Vagina (tissue), 2 donors: ENCODE data around the gene ELAC2. TPM values are rescaled to one million over a fixed set of nuclear protein-coding genes. Genes with fewer than 3 reads are reported as not detected.

Experiments used
- DNase-seq, 2 donors: peaks; one replicate each; pipeline ENCODE4 v3.0.0-alpha.2; 2017; ENCODE audit errors: extremely low spot score in 2 of 2
- H3K27ac ChIP-seq: fragments of 200-600 bp; sonication (generic); one replicate; pipeline ENCODE4 v1.5.1; 2019
- H3K27me3 ChIP-seq: fragments of 200-600 bp; sonication (generic); one replicate; pipeline ENCODE4 v1.5.1; 2019
- H3K36me3 ChIP-seq, 2 donors: fragments of 200-600 bp; sonication (generic); one replicate each; pipeline ENCODE4 v1.5.1; 2017 to 2019
- H3K4me1 ChIP-seq: fragments of 200-600 bp; sonication (generic); one replicate; pipeline ENCODE4 v1.5.1; 2019
- H3K4me3 ChIP-seq, 2 donors: fragments of 200-600 bp; sonication (generic); 1 replicate in 1 of 2; 2 replicates in 1 of 2; pipeline ENCODE4 v1.5.1; 2016 to 2019
- H3K9me3 ChIP-seq: fragments of 200-600 bp; sonication (generic); one replicate; pipeline ENCODE4 v1.5.1; 2019
- POLR2A ChIP-seq, 2 donors: fragments of 450-650 bp; IDR thresholded peaks; one replicate each; pipeline ENCODE4 v1.6.1; 2017; ENCODE audit warnings: antibody characterized with exemption in 2 of 2, mild to moderate bottlenecking in 2 of 2, moderate library complexity in 2 of 2
- POLR2AphosphoS5 ChIP-seq, 2 donors: sonication (generic); formaldehyde crosslinking; IDR thresholded peaks; one replicate each; pipeline ENCODE4 v1.9.0; 2017; ENCODE audit warnings: antibody characterized with exemption in 2 of 2, mild to moderate bottlenecking in 2 of 2, low read depth in 1 of 2; ENCODE audit not compliant: insufficient read depth in 1 of 2
- intact Hi-C: fragments of 100-400 bp; cut with DNase I; formaldehyde crosslinking; loops from one replicate; pipeline ENCODE4 v1.15.1; 2023
- total RNA-seq: library from RNA; depleted of rRNA; stranded (reverse); fragments of >200 nt; gene quantifications from one replicate; pipeline ENCODE4 v1.2.3, GENCODE V29; 2016
- TF ChIP-seq, protein P1 (sequence below), 3 experiments: fragments of 450-650 bp in 2 of 3; fragments of 200-600 bp in 1 of 3; sonication (generic) in 1 of 3; IDR thresholded peaks; one replicate each; pipeline ENCODE4 v1.5.1; 2017 to 2019; ENCODE audit warnings: antibody characterized with exemption in 3 of 3, mild to moderate bottlenecking in 2 of 3, moderate library complexity in 2 of 3

The ELAC2 gene
- total RNA-seq, 1 donor from 2014 or later, result 134 TPM

DNA sequence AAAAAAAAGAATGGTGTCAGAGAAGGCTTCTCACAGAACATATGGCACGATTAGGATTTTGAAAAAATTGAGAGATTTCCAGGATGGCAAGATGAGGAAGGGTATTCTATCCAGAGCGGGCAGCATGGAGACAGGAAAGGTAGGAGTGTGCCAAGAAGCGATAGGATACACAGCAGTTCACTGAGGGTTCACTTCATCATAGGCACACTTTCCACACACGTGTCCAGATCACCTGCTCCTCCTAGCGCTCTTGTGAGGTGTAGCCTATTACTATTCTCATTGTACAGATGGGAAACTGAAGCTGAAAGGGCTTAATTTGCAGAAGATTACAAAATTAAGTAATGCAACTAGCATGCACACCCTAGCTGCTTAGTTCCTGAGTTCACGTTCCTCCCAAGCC, 6.2 kb upstream of the ELAC2 start:
- TF ChIP-seq POLR2AphosphoS5 (IDR thresholded peaks at IDR 0.05; ENCODE audit: insufficient read depth in 1 of 2, low read depth in 1 of 2), result no peak
- TF ChIP-seq, protein P1, sequence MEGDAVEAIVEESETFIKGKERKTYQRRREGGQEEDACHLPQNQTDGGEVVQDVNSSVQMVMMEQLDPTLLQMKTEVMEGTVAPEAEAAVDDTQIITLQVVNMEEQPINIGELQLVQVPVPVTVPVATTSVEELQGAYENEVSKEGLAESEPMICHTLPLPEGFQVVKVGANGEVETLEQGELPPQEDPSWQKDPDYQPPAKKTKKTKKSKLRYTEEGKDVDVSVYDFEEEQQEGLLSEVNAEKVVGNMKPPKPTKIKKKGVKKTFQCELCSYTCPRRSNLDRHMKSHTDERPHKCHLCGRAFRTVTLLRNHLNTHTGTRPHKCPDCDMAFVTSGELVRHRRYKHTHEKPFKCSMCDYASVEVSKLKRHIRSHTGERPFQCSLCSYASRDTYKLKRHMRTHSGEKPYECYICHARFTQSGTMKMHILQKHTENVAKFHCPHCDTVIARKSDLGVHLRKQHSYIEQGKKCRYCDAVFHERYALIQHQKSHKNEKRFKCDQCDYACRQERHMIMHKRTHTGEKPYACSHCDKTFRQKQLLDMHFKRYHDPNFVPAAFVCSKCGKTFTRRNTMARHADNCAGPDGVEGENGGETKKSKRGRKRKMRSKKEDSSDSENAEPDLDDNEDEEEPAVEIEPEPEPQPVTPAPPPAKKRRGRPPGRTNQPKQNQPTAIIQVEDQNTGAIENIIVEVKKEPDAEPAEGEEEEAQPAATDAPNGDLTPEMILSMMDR (IDR thresholded peaks at IDR 0.05), result no peak
- TF ChIP-seq POLR2A (IDR thresholded peaks at IDR 0.05), result no peak
- H3K9me3 ChIP-seq, result no peaks in the 10 kb centered on the region
- no peak overlapping the region for H3K4me3 ChIP-seq
- no peaks in the 10 kb centered on the region for H3K27me3 ChIP-seq
- no peaks in the 10 kb centered on the region for H3K4me1 ChIP-seq
- H3K36me3 ChIP-seq, result no peaks in the 10 kb centered on the region
- no peak for DNase-seq
- no peak overlapping the region for H3K27ac ChIP-seq
- intact Hi-C loops, result no loop called here

DNA sequence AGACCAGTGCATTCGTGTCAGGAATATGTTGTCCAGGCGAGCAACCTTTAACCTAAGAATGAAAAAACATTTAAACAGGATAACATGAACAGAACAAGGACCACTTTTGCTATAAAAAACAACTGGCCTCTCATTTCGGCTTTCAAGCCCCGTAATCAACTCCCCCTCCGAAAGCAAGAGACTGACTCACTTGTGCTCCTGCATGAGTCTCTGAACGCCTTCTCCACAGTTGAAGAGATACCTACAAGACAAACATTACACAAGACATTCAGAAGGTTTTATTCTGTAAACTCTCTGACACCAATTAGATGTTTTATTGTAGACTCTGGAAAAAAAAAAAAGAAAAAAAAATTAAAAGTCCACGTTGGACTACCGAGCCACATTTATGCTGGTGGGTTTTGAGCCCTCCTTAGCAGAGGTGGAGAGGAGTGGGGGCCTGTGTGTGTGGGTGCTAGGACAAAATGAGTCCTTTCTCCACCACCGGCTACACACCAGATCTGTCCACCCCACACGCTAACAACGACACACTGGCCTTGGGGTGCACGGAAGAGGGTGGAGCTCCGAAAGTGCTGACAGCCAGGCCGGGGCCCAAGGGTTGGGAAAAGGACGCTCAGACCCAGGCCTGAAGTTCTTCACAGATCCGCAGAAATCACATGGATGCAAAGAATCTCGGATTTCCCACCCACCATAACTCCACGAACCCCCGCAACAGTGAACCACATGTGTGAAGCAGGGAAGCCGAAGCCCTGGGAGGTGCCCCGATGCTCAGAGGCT, 759 bp downstream of the ELAC2 start:
- intact Hi-C loops, result no loop called here

DNA sequence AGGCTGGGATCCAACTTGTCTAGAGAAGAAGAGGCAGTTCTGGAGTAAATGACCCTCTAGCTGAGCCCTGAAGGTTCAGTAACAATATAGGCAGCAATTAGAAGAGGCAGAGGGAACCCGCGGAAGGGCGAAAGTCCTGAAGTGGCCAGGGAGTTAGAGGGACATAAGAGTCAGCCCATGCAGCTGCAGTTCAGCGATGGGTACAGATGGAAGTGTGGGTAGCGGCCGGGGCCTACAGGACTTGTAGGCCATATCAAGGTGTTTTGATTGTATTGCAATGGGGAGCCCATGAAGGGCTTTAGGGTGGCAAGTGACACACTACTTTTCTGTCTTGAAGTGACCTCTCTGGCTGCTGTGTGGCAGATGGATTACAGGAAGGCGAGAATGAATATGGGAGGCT, 3.0 kb downstream of the ELAC2 start:
- no peak overlapping the region for H3K27ac ChIP-seq
- no peak overlapping the region for H3K4me3 ChIP-seq
- intact Hi-C loops, result no loop called here
- no peak for DNase-seq
- H3K4me1 ChIP-seq, result peaks cover 18% of the 10 kb centered on the region
- H3K9me3 ChIP-seq, result no peaks in the 10 kb centered on the region
- H3K36me3 ChIP-seq, result peaks cover 3 to 58% of the 10 kb centered on the region in 2 donors
- no peak for TF ChIP-seq POLR2AphosphoS5 (IDR thresholded peaks at IDR 0.05; ENCODE audit: insufficient read depth in 1 of 2, low read depth in 1 of 2)
- no peak for TF ChIP-seq POLR2A (IDR thresholded peaks at IDR 0.05)
- TF ChIP-seq, protein P1 (IDR thresholded peaks at IDR 0.05), result no peak
- no peaks in the 10 kb centered on the region for H3K27me3 ChIP-seq

More for the DNA sequence above, 759 bp downstream of the ELAC2 start:
- Histone ChIP-seq H3K27me3 (no peaks in the 10 kb centered on the region), H3K27ac (peak overlapping the region; percentile 70), H3K36me3 (peaks cover 3 to 39% of the 10 kb centered on the region in 2 donors), H3K4me1 (peaks cover 18% of the 10 kb centered on the region), H3K9me3 (no peaks in the 10 kb centered on the region), H3K4me3 (peak overlapping the region; percentile 92 to 98)
- DNase-seq, result no peak
- TF ChIP-seq, protein P1 (IDR thresholded peaks at IDR 0.05), result no peak
- no peak for TF ChIP-seq POLR2AphosphoS5 (IDR thresholded peaks at IDR 0.05; ENCODE audit: insufficient read depth in 1 of 2, low read depth in 1 of 2)
- no peak for TF ChIP-seq POLR2A (IDR thresholded peaks at IDR 0.05)

DNA sequence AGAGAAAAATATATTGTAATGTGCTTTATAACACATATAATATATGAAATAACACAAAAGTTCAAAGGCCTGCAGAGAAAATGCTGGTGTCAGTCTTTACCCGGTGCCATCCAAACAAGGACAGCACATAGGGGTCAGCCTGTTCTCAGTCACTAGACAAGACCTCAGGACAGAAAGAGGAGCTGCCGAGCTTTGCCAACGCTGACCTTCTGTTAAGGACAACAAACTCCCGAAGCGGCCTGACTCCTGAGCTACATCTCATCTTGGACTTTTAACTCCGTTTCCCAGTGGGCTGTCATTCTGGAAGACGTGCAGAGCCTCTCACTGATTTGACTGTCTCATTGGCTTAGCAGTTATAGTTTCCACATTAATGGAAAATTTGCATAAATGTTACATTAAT, 6.9 kb downstream of the ELAC2 start:
- DNase-seq, result no peak
- no peak overlapping the region for H3K27ac ChIP-seq
- intact Hi-C loops, result no loop called here
- no peak for TF ChIP-seq POLR2A (IDR thresholded peaks at IDR 0.05)
- no peak for TF ChIP-seq POLR2AphosphoS5 (IDR thresholded peaks at IDR 0.05; ENCODE audit: insufficient read depth in 1 of 2, low read depth in 1 of 2)
- TF ChIP-seq, protein P1 (IDR thresholded peaks at IDR 0.05), result no peak
- H3K27me3 ChIP-seq, result no peaks in the 10 kb centered on the region
- no peaks in the 10 kb centered on the region for H3K9me3 ChIP-seq
- H3K4me3 ChIP-seq, result no peak overlapping the region
- H3K4me1 ChIP-seq, result peaks cover 3% of the 10 kb centered on the region
- H3K36me3 ChIP-seq, result peaks cover 3 to 89% of the 10 kb centered on the region in 2 donors

DNA sequence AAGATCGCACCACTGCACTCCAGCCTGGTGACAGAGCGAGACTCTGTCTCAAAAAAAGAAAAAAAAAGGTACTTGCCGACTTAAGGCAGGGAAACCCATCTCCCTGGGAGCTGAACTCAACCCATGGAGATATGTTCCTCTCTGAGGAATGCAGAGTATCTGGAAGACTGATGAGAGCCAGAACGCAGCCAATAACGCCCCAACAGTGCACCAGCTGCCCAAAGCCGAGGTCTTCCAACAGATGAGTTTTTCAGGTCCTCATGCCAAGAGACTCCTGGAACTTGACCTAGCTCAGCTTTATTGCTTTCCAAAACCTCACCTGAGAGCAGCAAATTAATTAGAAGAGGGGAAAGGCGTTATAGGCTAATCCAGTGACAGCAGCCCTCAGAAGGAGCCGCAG, 9.4 kb downstream of the ELAC2 start:
- Histone ChIP-seq H3K4me1 (no peaks in the 10 kb centered on the region), H3K4me3 (no peak overlapping the region), H3K36me3 (peaks cover 0 to 80% of the 10 kb centered on the region in 2 donors), H3K27ac (no peak overlapping the region), H3K9me3 (no peaks in the 10 kb centered on the region), H3K27me3 (no peaks in the 10 kb centered on the region)
- TF ChIP-seq, protein P1 (IDR thresholded peaks at IDR 0.05), result no peak
- TF ChIP-seq POLR2AphosphoS5 (IDR thresholded peaks at IDR 0.05; ENCODE audit: insufficient read depth in 1 of 2, low read depth in 1 of 2) (no peak), POLR2A (IDR thresholded peaks at IDR 0.05) (no peak)
- intact Hi-C loops, result no loop called here
- no peak for DNase-seq
